ENCODE measurements around the gene SAP30. TPM values are rescaled to one million over a fixed set of nuclear protein-coding genes. Genes with fewer than 3 reads are reported as not detected.

SAP30 gene
- total RNA-seq, 1 experiment from 2014 or later, result 20.0 TPM

DNA sequence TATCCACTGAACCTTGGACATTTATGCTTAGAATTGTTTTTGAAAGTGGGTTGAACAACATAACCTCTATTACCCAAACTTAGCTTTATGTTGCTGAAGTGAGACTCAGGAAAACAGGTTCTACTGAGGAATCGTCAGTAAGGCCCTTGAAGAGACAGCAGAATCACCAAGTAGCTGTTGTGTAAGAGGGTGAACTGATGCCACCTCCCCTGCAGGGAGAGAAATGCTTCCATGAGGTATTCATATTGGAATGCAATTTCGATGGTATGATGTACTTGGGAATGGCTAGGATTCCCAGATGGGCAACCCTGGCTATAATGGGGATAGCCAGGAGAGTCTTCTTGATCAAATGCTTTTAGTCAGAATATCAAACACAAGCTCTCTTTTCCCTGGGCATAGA, 32.3 kb downstream of the SAP30 start:
- ATAC-seq (no peak), DNase-seq (ENCODE audit: low spot score) (no peak)
- ChIA-PET POLR2A (interaction anchor here (1.0 kb wide), 1 partner anchor 15 kb away, joined by 3 read pairs; no protein-coding TSS in a partner anchor), CTCF (interaction anchor here (1.0 to 1.2 kb wide), 3 partner anchors 17 to 389 kb away, joined by 3 to 5 read pairs (median 3); no protein-coding TSS in a partner anchor)
- H3K4me3 Mint-ChIP-seq, result no peak overlapping the region
- H3K27me3 Mint-ChIP-seq (ENCODE audit: low read depth), result no peaks in the 10 kb centered on the region
- H3K4me1 Mint-ChIP-seq, result no peaks in the 10 kb centered on the region
- TF ChIP-seq GTF2I (CRISPR knock-in tag; conservative IDR thresholded peaks at IDR 0.05), result no peak
- no peak for TF ChIP-seq IRF2 (CRISPR knock-in tag; IDR thresholded peaks at IDR 0.05; ENCODE audit: borderline replicate concordance, low read depth)
- TF ChIP-seq, protein P1, sequence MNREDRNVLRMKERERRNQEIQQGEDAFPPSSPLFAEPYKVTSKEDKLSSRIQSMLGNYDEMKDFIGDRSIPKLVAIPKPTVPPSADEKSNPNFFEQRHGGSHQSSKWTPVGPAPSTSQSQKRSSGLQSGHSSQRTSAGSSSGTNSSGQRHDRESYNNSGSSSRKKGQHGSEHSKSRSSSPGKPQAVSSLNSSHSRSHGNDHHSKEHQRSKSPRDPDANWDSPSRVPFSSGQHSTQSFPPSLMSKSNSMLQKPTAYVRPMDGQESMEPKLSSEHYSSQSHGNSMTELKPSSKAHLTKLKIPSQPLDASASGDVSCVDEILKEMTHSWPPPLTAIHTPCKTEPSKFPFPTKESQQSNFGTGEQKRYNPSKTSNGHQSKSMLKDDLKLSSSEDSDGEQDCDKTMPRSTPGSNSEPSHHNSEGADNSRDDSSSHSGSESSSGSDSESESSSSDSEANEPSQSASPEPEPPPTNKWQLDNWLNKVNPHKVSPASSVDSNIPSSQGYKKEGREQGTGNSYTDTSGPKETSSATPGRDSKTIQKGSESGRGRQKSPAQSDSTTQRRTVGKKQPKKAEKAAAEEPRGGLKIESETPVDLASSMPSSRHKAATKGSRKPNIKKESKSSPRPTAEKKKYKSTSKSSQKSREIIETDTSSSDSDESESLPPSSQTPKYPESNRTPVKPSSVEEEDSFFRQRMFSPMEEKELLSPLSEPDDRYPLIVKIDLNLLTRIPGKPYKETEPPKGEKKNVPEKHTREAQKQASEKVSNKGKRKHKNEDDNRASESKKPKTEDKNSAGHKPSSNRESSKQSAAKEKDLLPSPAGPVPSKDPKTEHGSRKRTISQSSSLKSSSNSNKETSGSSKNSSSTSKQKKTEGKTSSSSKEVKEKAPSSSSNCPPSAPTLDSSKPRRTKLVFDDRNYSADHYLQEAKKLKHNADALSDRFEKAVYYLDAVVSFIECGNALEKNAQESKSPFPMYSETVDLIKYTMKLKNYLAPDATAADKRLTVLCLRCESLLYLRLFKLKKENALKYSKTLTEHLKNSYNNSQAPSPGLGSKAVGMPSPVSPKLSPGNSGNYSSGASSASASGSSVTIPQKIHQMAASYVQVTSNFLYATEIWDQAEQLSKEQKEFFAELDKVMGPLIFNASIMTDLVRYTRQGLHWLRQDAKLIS (CRISPR knock-in tag; IDR thresholded peaks at IDR 0.05; ENCODE audit: borderline replicate concordance), result no peak
- TF ChIP-seq, protein P2, sequence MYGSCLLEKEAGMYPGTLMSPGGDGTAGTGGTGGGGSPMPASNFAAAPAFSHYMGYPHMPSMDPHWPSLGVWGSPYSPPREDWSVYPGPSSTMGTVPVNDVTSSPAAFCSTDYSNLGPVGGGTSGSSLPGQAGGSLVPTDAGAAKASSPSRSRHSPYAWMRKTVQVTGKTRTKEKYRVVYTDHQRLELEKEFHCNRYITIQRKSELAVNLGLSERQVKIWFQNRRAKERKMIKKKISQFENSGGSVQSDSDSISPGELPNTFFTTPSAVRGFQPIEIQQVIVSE (CRISPR knock-in tag; IDR thresholded peaks at IDR 0.05; ENCODE audit: borderline replicate concordance), result no peak
- TF ChIP-seq, protein P3, sequence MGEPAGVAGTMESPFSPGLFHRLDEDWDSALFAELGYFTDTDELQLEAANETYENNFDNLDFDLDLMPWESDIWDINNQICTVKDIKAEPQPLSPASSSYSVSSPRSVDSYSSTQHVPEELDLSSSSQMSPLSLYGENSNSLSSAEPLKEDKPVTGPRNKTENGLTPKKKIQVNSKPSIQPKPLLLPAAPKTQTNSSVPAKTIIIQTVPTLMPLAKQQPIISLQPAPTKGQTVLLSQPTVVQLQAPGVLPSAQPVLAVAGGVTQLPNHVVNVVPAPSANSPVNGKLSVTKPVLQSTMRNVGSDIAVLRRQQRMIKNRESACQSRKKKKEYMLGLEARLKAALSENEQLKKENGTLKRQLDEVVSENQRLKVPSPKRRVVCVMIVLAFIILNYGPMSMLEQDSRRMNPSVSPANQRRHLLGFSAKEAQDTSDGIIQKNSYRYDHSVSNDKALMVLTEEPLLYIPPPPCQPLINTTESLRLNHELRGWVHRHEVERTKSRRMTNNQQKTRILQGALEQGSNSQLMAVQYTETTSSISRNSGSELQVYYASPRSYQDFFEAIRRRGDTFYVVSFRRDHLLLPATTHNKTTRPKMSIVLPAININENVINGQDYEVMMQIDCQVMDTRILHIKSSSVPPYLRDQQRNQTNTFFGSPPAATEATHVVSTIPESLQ (CRISPR knock-in tag; IDR thresholded peaks at IDR 0.05), result no peak
- TF ChIP-seq ESRRA (CRISPR knock-in tag; IDR thresholded peaks at IDR 0.05; ENCODE audit: borderline replicate concordance), result no peak
- TF ChIP-seq PRRX2 (CRISPR knock-in tag; IDR thresholded peaks at IDR 0.05), result no peak
- H3K27ac Mint-ChIP-seq, result no peak overlapping the region
- no peaks in the 10 kb centered on the region for H3K9me3 Mint-ChIP-seq
- H3K36me3 Mint-ChIP-seq, result no peaks in the 10 kb centered on the region

DNA sequence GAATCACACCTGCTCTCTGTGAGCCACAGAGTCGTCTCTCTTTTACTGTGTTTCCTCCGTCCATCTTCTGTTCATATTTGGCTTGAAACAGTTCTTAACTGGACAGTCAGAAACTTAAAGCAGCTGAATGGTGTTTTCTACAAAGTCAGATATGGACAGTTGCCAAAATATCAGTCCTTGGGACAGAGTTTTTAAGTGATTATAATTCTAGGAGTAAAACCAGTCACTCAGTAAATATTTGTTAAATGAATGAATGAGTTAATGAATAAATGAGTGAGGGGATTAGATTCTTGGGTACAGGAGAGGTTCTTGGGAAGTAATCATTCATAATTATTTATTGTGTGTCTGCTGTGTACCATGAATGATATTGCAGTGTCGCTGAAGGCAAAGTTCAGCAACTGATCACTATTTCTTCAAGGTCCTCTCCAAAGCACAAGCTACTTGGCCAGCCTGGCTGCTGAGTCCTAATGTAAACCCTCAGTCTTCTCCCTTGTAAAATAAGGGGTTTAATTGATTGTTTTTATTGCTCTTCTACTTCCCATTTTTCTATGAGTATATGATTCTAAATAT, 33.6 kb downstream of the SAP30 start:
- no peak overlapping the region for H3K4me3 Mint-ChIP-seq
- DNase-seq (ENCODE audit: low spot score) (no peak), ATAC-seq (no peak)
- no peak overlapping the region for H3K27ac Mint-ChIP-seq
- no peaks in the 10 kb centered on the region for H3K4me1 Mint-ChIP-seq
- H3K36me3 Mint-ChIP-seq, result no peaks in the 10 kb centered on the region
- ChIA-PET POLR2A (interaction anchor here (0.5 kb wide), 1 partner anchor 214 kb away, joined by 4 read pairs; no protein-coding TSS in a partner anchor), CTCF (no interaction called here)
- no peaks in the 10 kb centered on the region for H3K27me3 Mint-ChIP-seq (ENCODE audit: low read depth)
- H3K9me3 Mint-ChIP-seq, result no peaks in the 10 kb centered on the region
- TF ChIP-seq GABPB1 (CRISPR knock-in tag; IDR thresholded peaks at IDR 0.05) (no peak), ZNF317 (CRISPR knock-in tag; IDR thresholded peaks at IDR 0.05; ENCODE audit: borderline replicate concordance, low read depth) (no peak), ZBTB21 (CRISPR knock-in tag; IDR thresholded peaks at IDR 0.05; ENCODE audit: borderline replicate concordance) (no peak), NR2C2 (CRISPR knock-in tag; IDR thresholded peaks at IDR 0.05) (no peak)
- TF ChIP-seq, protein P4, sequence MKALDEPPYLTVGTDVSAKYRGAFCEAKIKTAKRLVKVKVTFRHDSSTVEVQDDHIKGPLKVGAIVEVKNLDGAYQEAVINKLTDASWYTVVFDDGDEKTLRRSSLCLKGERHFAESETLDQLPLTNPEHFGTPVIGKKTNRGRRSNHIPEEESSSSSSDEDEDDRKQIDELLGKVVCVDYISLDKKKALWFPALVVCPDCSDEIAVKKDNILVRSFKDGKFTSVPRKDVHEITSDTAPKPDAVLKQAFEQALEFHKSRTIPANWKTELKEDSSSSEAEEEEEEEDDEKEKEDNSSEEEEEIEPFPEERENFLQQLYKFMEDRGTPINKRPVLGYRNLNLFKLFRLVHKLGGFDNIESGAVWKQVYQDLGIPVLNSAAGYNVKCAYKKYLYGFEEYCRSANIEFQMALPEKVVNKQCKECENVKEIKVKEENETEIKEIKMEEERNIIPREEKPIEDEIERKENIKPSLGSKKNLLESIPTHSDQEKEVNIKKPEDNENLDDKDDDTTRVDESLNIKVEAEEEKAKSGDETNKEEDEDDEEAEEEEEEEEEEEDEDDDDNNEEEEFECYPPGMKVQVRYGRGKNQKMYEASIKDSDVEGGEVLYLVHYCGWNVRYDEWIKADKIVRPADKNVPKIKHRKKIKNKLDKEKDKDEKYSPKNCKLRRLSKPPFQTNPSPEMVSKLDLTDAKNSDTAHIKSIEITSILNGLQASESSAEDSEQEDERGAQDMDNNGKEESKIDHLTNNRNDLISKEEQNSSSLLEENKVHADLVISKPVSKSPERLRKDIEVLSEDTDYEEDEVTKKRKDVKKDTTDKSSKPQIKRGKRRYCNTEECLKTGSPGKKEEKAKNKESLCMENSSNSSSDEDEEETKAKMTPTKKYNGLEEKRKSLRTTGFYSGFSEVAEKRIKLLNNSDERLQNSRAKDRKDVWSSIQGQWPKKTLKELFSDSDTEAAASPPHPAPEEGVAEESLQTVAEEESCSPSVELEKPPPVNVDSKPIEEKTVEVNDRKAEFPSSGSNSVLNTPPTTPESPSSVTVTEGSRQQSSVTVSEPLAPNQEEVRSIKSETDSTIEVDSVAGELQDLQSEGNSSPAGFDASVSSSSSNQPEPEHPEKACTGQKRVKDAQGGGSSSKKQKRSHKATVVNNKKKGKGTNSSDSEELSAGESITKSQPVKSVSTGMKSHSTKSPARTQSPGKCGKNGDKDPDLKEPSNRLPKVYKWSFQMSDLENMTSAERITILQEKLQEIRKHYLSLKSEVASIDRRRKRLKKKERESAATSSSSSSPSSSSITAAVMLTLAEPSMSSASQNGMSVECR (CRISPR knock-in tag; IDR thresholded peaks at IDR 0.05; ENCODE audit: borderline replicate concordance), result no peak
- TF ChIP-seq, protein P5, sequence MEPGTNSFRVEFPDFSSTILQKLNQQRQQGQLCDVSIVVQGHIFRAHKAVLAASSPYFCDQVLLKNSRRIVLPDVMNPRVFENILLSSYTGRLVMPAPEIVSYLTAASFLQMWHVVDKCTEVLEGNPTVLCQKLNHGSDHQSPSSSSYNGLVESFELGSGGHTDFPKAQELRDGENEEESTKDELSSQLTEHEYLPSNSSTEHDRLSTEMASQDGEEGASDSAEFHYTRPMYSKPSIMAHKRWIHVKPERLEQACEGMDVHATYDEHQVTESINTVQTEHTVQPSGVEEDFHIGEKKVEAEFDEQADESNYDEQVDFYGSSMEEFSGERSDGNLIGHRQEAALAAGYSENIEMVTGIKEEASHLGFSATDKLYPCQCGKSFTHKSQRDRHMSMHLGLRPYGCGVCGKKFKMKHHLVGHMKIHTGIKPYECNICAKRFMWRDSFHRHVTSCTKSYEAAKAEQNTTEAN (CRISPR knock-in tag; IDR thresholded peaks at IDR 0.05), result no peak
- TF ChIP-seq, protein P6, sequence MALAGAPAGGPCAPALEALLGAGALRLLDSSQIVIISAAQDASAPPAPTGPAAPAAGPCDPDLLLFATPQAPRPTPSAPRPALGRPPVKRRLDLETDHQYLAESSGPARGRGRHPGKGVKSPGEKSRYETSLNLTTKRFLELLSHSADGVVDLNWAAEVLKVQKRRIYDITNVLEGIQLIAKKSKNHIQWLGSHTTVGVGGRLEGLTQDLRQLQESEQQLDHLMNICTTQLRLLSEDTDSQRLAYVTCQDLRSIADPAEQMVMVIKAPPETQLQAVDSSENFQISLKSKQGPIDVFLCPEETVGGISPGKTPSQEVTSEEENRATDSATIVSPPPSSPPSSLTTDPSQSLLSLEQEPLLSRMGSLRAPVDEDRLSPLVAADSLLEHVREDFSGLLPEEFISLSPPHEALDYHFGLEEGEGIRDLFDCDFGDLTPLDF (CRISPR knock-in tag; IDR thresholded peaks at IDR 0.05), result no peak
- TF ChIP-seq, protein P7, sequence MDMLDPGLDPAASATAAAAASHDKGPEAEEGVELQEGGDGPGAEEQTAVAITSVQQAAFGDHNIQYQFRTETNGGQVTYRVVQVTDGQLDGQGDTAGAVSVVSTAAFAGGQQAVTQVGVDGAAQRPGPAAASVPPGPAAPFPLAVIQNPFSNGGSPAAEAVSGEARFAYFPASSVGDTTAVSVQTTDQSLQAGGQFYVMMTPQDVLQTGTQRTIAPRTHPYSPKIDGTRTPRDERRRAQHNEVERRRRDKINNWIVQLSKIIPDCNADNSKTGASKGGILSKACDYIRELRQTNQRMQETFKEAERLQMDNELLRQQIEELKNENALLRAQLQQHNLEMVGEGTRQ (CRISPR knock-in tag; IDR thresholded peaks at IDR 0.05), result no peak
- TF ChIP-seq, protein P8, sequence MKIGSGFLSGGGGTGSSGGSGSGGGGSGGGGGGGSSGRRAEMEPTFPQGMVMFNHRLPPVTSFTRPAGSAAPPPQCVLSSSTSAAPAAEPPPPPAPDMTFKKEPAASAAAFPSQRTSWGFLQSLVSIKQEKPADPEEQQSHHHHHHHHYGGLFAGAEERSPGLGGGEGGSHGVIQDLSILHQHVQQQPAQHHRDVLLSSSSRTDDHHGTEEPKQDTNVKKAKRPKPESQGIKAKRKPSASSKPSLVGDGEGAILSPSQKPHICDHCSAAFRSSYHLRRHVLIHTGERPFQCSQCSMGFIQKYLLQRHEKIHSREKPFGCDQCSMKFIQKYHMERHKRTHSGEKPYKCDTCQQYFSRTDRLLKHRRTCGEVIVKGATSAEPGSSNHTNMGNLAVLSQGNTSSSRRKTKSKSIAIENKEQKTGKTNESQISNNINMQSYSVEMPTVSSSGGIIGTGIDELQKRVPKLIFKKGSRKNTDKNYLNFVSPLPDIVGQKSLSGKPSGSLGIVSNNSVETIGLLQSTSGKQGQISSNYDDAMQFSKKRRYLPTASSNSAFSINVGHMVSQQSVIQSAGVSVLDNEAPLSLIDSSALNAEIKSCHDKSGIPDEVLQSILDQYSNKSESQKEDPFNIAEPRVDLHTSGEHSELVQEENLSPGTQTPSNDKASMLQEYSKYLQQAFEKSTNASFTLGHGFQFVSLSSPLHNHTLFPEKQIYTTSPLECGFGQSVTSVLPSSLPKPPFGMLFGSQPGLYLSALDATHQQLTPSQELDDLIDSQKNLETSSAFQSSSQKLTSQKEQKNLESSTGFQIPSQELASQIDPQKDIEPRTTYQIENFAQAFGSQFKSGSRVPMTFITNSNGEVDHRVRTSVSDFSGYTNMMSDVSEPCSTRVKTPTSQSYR (CRISPR knock-in tag; IDR thresholded peaks at IDR 0.05), result no peak
